ENCODE data around the gene PRDM12. TPM values are rescaled to one million over a fixed set of nuclear protein-coding genes. Genes with fewer than 3 reads are reported as not detected.

Gene PRDM12
- total and polyA plus RNA-seq, 2 experiments from 2014 or later = 0.11 TPM; not detected in 1

GRCh38 chr9:130635721-130636647, 28.4 kb upstream of the PRDM12 start:
- H3K4me3 Mint-ChIP-seq = no peak overlapping the region
- DNase-seq (ENCODE audit: low spot score) = no peak
- H3K27ac Mint-ChIP-seq = no peak overlapping the region
- no peak for TF ChIP-seq REST (IDR thresholded peaks at IDR 0.05; ENCODE audit: unreplicated experiment)
- TF ChIP-seq STAT1 (IDR thresholded peaks at IDR 0.05; ENCODE audit: unreplicated experiment) = no peak
- Histone ChIP-seq H3K36me3 (ENCODE audit: insufficient read depth) (peaks cover 10% of the 10 kb centered on the region), H3K9me2 (ENCODE audit: insufficient read depth) (no peaks in the 10 kb centered on the region), H3F3A (replicated peaks; ENCODE audit: low read depth) (0 out of 2 replicates have a peak, but pooled peaks cover 6% of the 10 kb centered on the region), H3K4me1 (ENCODE audit: insufficient read depth) (peaks cover 19% of the 10 kb centered on the region; the same call in 1 of the 2 replicates), H2AFZ (no peak overlapping the region), H3K27me3 (ENCODE audit: insufficient read depth) (no peaks in the 10 kb centered on the region), H3K4me3 (no peak overlapping the region), H3K79me2 (replicated peaks; ENCODE audit: insufficient read depth) (no peaks in the 10 kb centered on the region), H3K27ac (ENCODE audit: low read depth) (no peak overlapping the region), H4K20me1 (replicated peaks; ENCODE audit: insufficient read depth) (peaks cover 6% of the 10 kb centered on the region; the same call in 1 of the 2 replicates), H3K4me2 (no peak overlapping the region)
- H3K4me1 Mint-ChIP-seq = peaks cover 20% of the 10 kb centered on the region
- H3K9me3 Mint-ChIP-seq = no peaks in the 10 kb centered on the region
- ATAC-seq = no peak
- H3K27me3 Mint-ChIP-seq (ENCODE audit: insufficient read depth, low read depth, poor library complexity) = peaks cover 12% of the 10 kb centered on the region
- H3K36me3 Mint-ChIP-seq (ENCODE audit: low read depth) = peaks cover 45% of the 10 kb centered on the region

- Histone ChIP-seq H3K9me2 (ENCODE audit: insufficient read depth) (no peaks in the 10 kb centered on the region), H2AFZ (no peak overlapping the region), H3F3A (replicated peaks; ENCODE audit: low read depth) (0 out of 2 replicates have a peak, but pooled peaks cover 6% of the 10 kb centered on the region), H3K27ac (ENCODE audit: low read depth) (no peak overlapping the region), H3K4me3 (no peak overlapping the region), H4K20me1 (replicated peaks; ENCODE audit: insufficient read depth) (peaks cover 8% of the 10 kb centered on the region; the same call in 1 of the 2 replicates), H3K36me3 (ENCODE audit: insufficient read depth) (peaks cover 7% of the 10 kb centered on the region), H3K4me2 (no peak overlapping the region), H3K4me1 (ENCODE audit: insufficient read depth) (peaks cover 19% of the 10 kb centered on the region; the same call in 1 of the 2 replicates), H3K79me2 (replicated peaks; ENCODE audit: insufficient read depth) (no peaks in the 10 kb centered on the region), H3K27me3 (ENCODE audit: insufficient read depth) (no peaks in the 10 kb centered on the region)
- H3K36me3 Mint-ChIP-seq (ENCODE audit: low read depth) = peaks cover 39% of the 10 kb centered on the region
- H3K27me3 Mint-ChIP-seq (ENCODE audit: insufficient read depth, low read depth, poor library complexity) = peaks cover 12% of the 10 kb centered on the region
- DNase-seq (ENCODE audit: low spot score) (no peak), ATAC-seq (no peak)
- no peak overlapping the region for H3K4me3 Mint-ChIP-seq
- no peak overlapping the region for H3K27ac Mint-ChIP-seq
- peaks cover 20% of the 10 kb centered on the region for H3K4me1 Mint-ChIP-seq
- no peaks in the 10 kb centered on the region for H3K9me3 Mint-ChIP-seq
- no peak for TF ChIP-seq JUNB (IDR thresholded peaks at IDR 0.05; ENCODE audit: unreplicated experiment)
- TF ChIP-seq EZH2phosphoT487 (IDR thresholded peaks at IDR 0.05; ENCODE audit: unreplicated experiment) = no peak
- TF ChIP-seq NANOG (IDR thresholded peaks at IDR 0.05; ENCODE audit: borderline replicate concordance) = no peak
- no peak for TF ChIP-seq ZNF462 (CRISPR knock-in tag; IDR thresholded peaks at IDR 0.05)
- no peak for TF ChIP-seq POLR2AphosphoS5 (IDR thresholded peaks at IDR 0.05; ENCODE audit: low read depth)
- TF ChIP-seq ZNF114 (CRISPR knock-in tag; IDR thresholded peaks at IDR 0.05) = no peak
- no peak for TF ChIP-seq ETS1 (IDR thresholded peaks at IDR 0.05)
- TF ChIP-seq CREB1 (CRISPR knock-in tag; IDR thresholded peaks at IDR 0.05; ENCODE audit: low read depth) = no peak
Measured at GRCh38 chr9:130636648-130637020, 27.8 kb upstream of the PRDM12 start.

All from GM23338 (cell line).